ENCODE data around the gene PLEKHG2. TPM values are rescaled to one million over a fixed set of nuclear protein-coding genes. Genes with fewer than 3 reads are reported as not detected.
A peak's percentile ranks its signal among the peaks of the same experiment; 100 is the strongest.

The PLEKHG2 gene
- polyA plus RNA-seq, 6 donors from 2014 or later = 2.5 to 8.3 (median 4.7) TPM; not detected in 1

- Mint-ChIP-seq H3K27ac (no peak overlapping the region), H3K36me3 (peaks cover 19 to 39% of the 10 kb centered on the region in 2 donors), H3K4me1 (peaks cover 0 to 10% (median 1%) of the 10 kb centered on the region in 3 donors), H3K4me3 (no peak overlapping the region), H3K27me3 (no peaks in the 10 kb centered on the region), H3K9me3 (no peaks in the 10 kb centered on the region)
- no peak for DNase-seq
- ATAC-seq (ENCODE audit: low read depth in 2 of 2) = no peak
These were observed 32.5 kb upstream of the PLEKHG2 start for GRCh38 chr19:39379865-39380396.

DNA sequence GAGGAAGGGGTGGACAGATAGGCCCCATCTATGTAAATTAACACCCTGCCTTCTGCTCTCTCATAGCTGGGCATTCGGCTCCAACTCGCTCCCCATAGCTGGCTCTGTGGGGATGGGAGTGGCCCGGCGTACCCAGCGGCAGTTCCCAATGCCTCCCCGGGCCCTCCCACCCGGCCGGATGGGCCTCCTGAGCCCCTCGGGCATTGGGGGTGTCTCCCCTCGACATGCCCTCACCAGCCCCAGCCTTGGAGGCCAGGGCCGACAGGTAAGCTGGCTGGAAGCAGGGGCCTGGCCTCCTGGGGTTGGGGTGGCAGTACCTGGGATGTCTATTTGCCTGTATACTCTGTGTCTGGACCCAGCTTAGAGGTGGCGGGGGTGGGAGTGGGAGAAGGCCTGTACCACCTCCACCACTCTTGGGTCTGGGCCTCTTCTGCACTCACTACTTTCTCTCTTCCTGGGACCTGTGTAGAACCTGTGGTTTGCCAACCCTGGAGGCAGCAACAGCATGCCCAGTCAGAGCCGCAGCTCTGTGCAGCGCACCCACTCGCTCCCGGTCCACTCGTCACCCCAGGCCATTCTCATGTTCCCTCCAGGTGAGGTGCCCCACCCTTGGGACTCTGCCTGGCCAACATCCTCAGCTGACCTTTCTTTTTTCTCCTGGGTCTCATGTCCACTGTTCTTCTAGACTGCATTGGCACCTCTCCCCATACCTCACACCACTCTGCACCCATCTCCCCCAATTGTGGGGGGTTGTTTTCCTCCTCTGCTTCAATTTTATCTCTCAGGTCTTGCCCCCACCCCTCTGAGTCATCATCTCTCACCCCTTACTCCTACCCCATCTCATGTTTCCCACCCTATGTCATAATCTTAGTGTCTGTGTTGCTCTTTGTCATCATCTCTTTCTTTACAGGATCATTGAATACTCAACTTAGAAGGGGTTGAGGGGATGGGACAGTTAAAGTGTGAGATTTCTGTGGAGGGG, 31.7 kb upstream of the PLEKHG2 start:
- ATAC-seq (ENCODE audit: low read depth in 2 of 2) (no peak), DNase-seq (no peak)
- Mint-ChIP-seq H3K36me3 (peaks cover 19 to 38% of the 10 kb centered on the region in 2 donors), H3K4me1 (peaks cover 2 to 13% (median 6%) of the 10 kb centered on the region in 3 donors), H3K9me3 (no peaks in the 10 kb centered on the region), H3K27me3 (no peaks in the 10 kb centered on the region), H3K4me3 (no peak overlapping the region), H3K27ac (peak overlapping the region in 3 of 6 donors; percentile 7 to 72 (median 57))

DNA sequence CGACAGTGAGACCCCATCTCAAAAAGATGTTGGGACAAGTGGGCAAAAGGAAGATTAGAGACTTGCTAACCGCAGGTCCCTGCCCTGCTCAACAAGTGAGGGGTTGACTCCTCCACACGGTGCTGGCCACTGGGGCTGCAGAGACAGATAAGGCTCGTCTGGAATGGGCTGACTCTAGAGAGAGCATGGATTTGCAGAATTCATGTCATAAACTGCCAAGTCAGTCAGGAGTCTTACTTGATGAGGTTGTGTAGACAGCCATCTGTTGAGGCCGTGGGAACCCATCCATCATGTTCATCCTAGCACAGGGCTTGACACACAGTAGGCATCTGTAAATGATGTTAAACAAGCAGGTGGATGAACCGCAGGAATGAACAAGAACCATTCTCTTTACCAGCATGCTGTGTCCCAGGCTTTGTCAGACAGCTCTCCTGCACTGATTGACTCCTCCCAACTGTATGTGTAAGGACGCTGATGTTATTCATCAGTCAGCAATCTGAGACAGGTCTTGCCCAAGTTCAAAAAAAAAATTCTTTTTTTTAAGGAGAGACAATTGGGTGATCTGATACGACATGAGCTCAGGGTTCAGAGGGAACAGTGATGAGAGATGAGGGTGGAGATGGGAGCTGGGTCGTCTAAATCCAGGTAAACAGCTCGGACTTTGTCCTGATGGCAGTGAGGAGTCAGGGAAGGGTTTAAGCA, 30.4 kb upstream of the PLEKHG2 start:
- H3K4me3 Mint-ChIP-seq = no peak overlapping the region
- H3K27ac Mint-ChIP-seq = peak overlapping the region in 4 of 6 donors; percentile 26 to 95 (median 42)
- no peak for DNase-seq
- H3K36me3 Mint-ChIP-seq = peaks cover 15 to 43% of the 10 kb centered on the region in 2 donors
- no peak for ATAC-seq (ENCODE audit: low read depth in 2 of 2)
- no peaks in the 10 kb centered on the region for H3K9me3 Mint-ChIP-seq
- peaks cover 6 to 21% (median 10%) of the 10 kb centered on the region in 3 donors for H3K4me1 Mint-ChIP-seq
- no peaks in the 10 kb centered on the region for H3K27me3 Mint-ChIP-seq

DNA sequence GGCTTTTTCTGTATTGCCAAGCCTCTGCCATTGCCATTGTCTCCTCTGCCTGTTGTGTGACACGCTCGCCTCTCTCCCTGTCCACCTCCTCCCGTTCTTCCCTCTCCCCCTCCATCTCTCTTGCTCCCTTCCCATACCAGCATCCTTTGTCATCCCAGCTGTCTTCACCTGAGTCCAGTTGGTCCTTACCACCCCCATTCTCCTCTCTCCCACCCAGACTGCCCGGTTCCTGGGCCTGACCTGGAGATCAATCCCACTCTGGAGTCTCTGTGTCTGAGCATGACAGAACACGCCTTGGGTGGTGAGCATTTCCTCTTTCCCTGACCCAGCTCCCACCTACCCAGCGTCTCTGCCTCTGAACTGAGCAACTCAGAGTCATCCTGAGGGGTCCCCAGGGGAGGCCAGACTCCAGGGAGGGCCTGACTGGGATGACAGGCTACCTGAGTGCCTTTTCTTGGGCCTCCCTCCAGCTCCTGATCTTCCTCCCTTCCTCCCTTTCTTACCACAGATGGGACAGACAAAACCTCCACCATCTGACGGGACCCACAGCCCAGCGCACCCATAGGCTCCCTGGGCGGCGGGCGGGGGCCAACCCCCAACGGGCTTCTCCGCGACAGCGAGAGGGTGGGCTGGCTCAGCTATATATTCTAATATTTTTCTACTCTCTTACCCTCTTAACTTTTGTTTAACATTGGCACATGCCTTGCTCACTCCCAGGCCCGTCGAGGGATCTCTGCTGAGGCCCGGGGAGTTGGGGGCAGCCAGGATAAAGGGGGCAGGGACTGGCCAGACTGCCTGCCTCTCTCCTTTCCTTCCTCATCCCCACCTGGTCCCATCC, 29.3 kb upstream of the PLEKHG2 start:
- no peak overlapping the region for H3K4me3 Mint-ChIP-seq
- no peaks in the 10 kb centered on the region for H3K27me3 Mint-ChIP-seq
- H3K9me3 Mint-ChIP-seq = no peaks in the 10 kb centered on the region
- ATAC-seq (ENCODE audit: low read depth in 2 of 2) (no peak), DNase-seq (no peak)
- H3K4me1 Mint-ChIP-seq = peaks cover 6 to 23% (median 10%) of the 10 kb centered on the region in 3 donors
- H3K36me3 Mint-ChIP-seq = peaks cover 14 to 42% of the 10 kb centered on the region in 2 donors
- H3K27ac Mint-ChIP-seq = peak overlapping the region in 3 of 6 donors; percentile 84 to 87 (median 86)

DNA sequence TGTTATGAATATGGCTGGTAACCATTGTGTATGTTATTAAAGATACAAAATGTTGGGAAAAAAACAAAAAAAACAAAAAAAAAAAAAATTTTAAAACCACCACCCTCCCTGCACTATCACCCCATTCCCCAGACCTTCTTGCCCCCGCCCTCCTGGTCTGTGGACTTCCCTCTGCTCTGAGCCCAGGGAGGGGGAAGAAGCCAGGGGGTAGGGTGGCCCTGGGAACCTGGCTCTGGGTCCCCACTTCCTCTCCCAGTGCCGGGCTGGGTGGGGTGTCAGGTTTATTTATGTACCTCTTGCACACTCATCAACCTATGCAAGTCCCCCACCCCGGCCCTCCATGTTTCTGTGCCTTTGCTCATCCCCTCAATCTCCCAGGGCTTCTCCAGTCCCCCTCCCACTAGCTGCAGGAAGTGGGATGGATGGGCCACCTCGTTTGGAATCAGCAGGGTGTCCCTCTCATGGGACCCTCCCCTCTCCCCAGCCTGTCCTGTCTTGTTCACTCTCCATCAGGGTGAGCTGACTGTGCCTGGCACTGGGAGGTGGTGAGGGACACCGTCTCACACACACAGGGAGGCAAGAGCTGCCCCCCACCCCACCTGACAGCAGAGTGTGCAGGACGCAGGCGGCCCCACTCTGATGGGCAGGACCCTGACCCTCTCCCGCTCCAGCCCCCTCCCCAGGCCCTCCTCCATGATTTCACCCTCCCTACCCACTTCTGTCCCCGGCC, 27.5 kb upstream of the PLEKHG2 start:
- Mint-ChIP-seq H3K27ac (peak overlapping the region in 4 of 6 donors; percentile 81 to 94 (median 83)), H3K4me1 (peaks cover 14 to 35% (median 25%) of the 10 kb centered on the region in 3 donors), H3K9me3 (no peaks in the 10 kb centered on the region), H3K4me3 (peak overlapping the region in 1 of 8 donors; percentile 7), H3K27me3 (no peaks in the 10 kb centered on the region), H3K36me3 (peaks cover 12 to 46% of the 10 kb centered on the region in 2 donors)
- no peak for DNase-seq
- ATAC-seq (ENCODE audit: low read depth in 2 of 2) = peak in 1 of 2 donors; percentile 19

DNA sequence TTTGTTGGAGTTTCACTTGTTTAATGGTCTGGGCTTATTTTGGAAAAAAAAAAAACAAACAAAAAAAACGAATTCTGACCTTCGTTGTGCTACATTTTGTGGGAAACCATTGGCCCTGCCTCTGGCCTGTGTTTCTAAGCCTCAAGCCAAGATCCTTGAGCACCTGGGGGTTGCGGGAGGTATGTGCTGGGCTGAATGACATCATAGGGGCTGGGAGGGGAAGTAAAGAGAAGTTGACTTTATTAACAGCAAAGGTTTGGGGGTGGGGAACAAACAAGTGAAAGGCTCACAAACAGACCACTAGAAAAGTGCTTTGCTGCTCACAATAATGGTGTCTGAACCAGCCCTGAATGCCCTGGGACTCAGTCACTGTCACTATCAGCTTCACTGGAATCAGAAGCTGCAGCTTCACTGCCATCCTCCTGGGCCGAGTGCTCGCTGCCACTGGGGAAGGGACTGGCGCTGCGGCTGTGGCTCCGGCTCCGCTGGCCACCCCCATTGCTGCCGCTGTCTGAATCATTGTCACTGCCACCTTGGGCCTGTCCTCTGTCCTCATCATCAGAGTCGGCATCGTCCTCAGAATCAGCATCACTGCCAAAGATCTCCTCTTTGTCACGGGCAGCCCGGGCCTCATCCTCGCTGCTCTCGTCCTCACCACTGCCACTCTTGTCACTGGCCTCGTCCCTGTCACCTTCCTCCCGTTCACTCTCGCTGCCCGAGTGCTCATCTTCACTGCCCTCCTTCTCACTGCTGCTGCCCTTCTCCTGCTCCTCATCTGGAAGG, 26.6 kb upstream of the PLEKHG2 start:
- H3K9me3 Mint-ChIP-seq = no peaks in the 10 kb centered on the region
- peak overlapping the region; percentile 1 to 98 (median 83) for H3K27ac Mint-ChIP-seq
- peaks cover 12 to 44% of the 10 kb centered on the region in 2 donors for H3K36me3 Mint-ChIP-seq
- H3K4me1 Mint-ChIP-seq = peaks cover 20 to 39% (median 31%) of the 10 kb centered on the region in 3 donors
- no peak for ATAC-seq (ENCODE audit: low read depth in 2 of 2)
- peak overlapping the region in 1 of 8 donors; percentile 77 for H3K4me3 Mint-ChIP-seq
- no peak for DNase-seq
- H3K27me3 Mint-ChIP-seq = no peaks in the 10 kb centered on the region

GRCh38 chr19:39386557-39386956, 25.9 kb upstream of the PLEKHG2 start:
- H3K27ac Mint-ChIP-seq = peak overlapping the region in 4 of 6 donors; percentile 48 to 84 (median 59)
- H3K27me3 Mint-ChIP-seq = no peaks in the 10 kb centered on the region
- H3K36me3 Mint-ChIP-seq = peaks cover 6 to 36% of the 10 kb centered on the region in 2 donors
- peak overlapping the region in 1 of 8 donors; percentile 65 for H3K4me3 Mint-ChIP-seq
- no peaks in the 10 kb centered on the region for H3K9me3 Mint-ChIP-seq
- ATAC-seq (ENCODE audit: low read depth in 2 of 2) (no peak), DNase-seq (no peak)
- H3K4me1 Mint-ChIP-seq = peaks cover 23 to 39% (median 38%) of the 10 kb centered on the region in 3 donors

DNA sequence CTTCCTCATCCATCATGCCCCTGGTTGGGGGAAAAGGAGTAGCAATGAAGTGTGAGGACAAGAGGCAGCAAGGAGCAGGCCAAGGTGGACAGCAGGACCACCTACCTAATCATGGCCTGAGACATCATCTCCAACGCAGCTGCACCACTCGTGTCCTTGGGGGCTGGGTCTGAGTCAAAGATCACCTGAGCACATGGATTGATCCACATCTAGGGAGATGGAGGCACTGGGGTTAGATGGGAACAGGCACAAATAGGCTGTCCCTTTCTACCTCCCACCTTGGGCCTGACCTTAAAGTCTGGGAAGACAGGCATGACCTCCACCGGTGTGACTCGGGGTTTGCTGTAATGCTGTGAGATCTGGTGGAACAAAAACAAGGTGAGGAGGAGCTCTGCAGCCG, 23.8 kb upstream of the PLEKHG2 start:
- no peaks in the 10 kb centered on the region for H3K27me3 Mint-ChIP-seq
- H3K4me3 Mint-ChIP-seq = peak overlapping the region in 4 of 8 donors; percentile 9 to 96 (median 41)
- no peak for DNase-seq
- no peaks in the 10 kb centered on the region for H3K9me3 Mint-ChIP-seq
- peaks cover 6 to 31% of the 10 kb centered on the region in 2 donors for H3K36me3 Mint-ChIP-seq
- peaks cover 29 to 52% (median 42%) of the 10 kb centered on the region in 3 donors for H3K4me1 Mint-ChIP-seq
- no peak for ATAC-seq (ENCODE audit: low read depth in 2 of 2)
- peak overlapping the region; percentile 11 to 96 (median 84) for H3K27ac Mint-ChIP-seq

DNA sequence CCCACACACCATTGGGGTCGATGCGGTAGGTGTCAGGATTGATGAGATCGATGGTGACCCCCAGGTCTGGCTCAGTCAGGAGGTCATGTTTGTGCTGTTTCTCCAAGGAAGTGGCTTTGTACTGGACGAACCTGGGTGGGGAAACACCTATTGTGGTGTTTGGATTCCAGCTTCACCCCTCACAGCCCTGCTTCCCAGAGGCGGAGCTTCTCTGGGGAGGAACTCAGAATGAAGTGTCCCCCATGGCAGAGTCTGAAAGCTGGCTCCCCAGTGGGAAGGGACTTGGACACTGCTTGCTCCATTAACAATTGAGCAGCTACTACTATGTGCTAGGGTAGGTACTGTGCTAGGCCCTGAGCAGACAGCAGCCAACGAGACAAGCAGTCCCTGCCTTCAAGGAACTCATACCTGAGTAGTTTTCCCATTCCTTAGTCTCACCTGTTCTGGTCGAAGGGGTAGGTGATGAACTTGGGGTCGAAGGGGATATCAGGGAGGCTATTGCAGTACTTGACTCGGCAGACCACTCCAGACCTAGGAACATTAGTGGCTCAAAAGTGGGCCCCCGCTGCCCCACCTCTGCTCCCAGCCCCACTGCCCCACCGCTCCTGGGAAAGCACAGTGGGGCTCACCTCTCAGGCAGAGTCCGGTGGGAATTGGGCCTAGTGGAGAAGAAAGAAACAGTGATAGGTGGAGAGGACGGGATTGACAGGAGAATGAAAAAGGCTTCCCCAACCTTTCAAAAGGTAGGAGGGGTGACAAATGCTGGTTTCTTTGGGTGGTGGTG, 22.6 kb upstream of the PLEKHG2 start:
- no peak for DNase-seq
- Mint-ChIP-seq H3K4me3 (peak overlapping the region; percentile 94 to 99 (median 98)), H3K27me3 (no peaks in the 10 kb centered on the region)

DNA sequence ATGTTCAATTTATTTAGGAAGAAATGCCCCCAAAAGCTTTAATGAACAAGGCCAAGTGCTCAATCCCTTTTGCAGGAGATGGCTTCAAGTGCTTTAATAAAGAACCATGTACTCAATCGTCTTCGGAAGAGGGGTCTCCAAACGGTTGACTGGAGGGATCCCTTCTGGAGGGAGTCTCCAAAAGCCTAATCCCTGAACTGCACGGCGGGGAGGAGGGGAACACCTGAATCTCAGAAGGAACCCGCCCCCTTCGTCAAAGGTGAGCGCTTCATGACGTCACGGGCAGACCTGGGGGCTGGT, 22.1 kb upstream of the PLEKHG2 start:
- Mint-ChIP-seq H3K27ac (peak overlapping the region; percentile 96 to 100 (median 99)), H3K9me3 (no peaks in the 10 kb centered on the region), H3K4me1 (peaks cover 32 to 60% (median 44%) of the 10 kb centered on the region in 3 donors), H3K36me3 (peaks cover 6 to 35% of the 10 kb centered on the region in 2 donors), H3K4me3 (peak overlapping the region; percentile 94 to 99 (median 98)), H3K27me3 (no peaks in the 10 kb centered on the region)
- ATAC-seq (ENCODE audit: low read depth in 2 of 2) (no peak), DNase-seq (no peak)

More for the DNA sequence above, 22.6 kb upstream of the PLEKHG2 start:
- Mint-ChIP-seq H3K9me3 (no peaks in the 10 kb centered on the region), H3K4me1 (peaks cover 33 to 54% (median 44%) of the 10 kb centered on the region in 3 donors), H3K36me3 (peaks cover 6 to 35% of the 10 kb centered on the region in 2 donors), H3K27ac (peak overlapping the region; percentile 96 to 100 (median 99))
- ATAC-seq (ENCODE audit: low read depth in 2 of 2) = no peak

Measured in naive B cell (primary cell).